A549 (cell line): ENCODE results near the gene IFNL3. TPM values are rescaled to one million over a fixed set of nuclear protein-coding genes. Genes with fewer than 3 reads are reported as not detected.

Experiments used
- ATAC-seq, 2 experiments: fragments of 200-7000 bp in 1 of 2; fragments of >200 bp in 1 of 2; cut with Nextera tagmentation in 1 of 2; cut with Tn5 transposase in 1 of 2; 3 replicates each; pipeline versions ENCODE4 v1.8.0 to v1.9.1; 2018 to 2020; ENCODE audit warnings: mild to moderate bottlenecking in 1 of 2, moderate library complexity in 1 of 2
- CTCF ChIA-PET: fragments of 300-600 bp; sonication (Branson Sonifier 250); formaldehyde crosslinking; extraction: SDS; loops from one replicate; lab custom pipeline; 2021; ENCODE audit warnings: antibody characterized with exemption, inconsistent platforms; lab: Yijun Ruan, JAX
- POLR2A ChIA-PET: fragments of 350-600 bp; formaldehyde crosslinking; extraction: SDS; loops from one replicate; lab custom pipeline; 2021; ENCODE audit warnings: antibody characterized with exemption, inconsistent platforms; lab: Yijun Ruan, JAX
- DNase-seq, 2 experiments: peaks; one replicate each; pipeline versions ENCODE4 v3.0.0 to v3.0.0-alpha.2; 2011 to 2016; ENCODE audit warnings: low read depth in 1 of 2, low spot score in 1 of 2
- FAIRE-seq: peaks from 2 replicates; lab custom pipeline; 2011; peaks lifted over from hg19 to GRCh38; lab: Jason Lieb, UNC
- H3K27ac ChIP-seq, 2 experiments: fragments of >200 bp; sonication (Bioruptor Twin); formaldehyde crosslinking; 3 replicates each; pipeline ENCODE4 v1.5.1; 2016 to 2017
- H3K4me1 ChIP-seq: fragments of >200 bp; sonication (Bioruptor Twin); formaldehyde crosslinking; 3 replicates; pipeline ENCODE4 v1.6.1; 2016
- H3K4me2 ChIP-seq: fragments of >200 bp; sonication (Bioruptor Twin); formaldehyde crosslinking; 3 replicates; pipeline ENCODE4 v1.6.1; 2016
- H3K4me3 ChIP-seq: fragments of >200 bp; sonication (Bioruptor Twin); formaldehyde crosslinking; 3 replicates; pipeline ENCODE4 v1.5.1; 2016
- H3K9me3 ChIP-seq: fragments of >200 bp; sonication (Bioruptor Twin); formaldehyde crosslinking; 3 replicates; pipeline ENCODE4 v1.6.1; 2016
- BCL3 ChIP-seq: fragments of >200 bp; sonication (Bioruptor Twin); formaldehyde crosslinking; IDR thresholded peaks from 3 replicates; pipeline ENCODE4 v1.6.1; 2016
- E2F6 ChIP-seq: IDR thresholded peaks from 2 replicates; pipeline ENCODE4 v1.6.1; 2012; ENCODE audit warnings: low read depth, borderline replicate concordance
- EHF ChIP-seq: fragments of 250-450 bp; sonication (Bioruptor Pico); IDR thresholded peaks from 2 replicates; pipeline ENCODE4 v1.5.0; 2020; ENCODE audit warnings: mild to moderate bottlenecking
- EP300 ChIP-seq, 2 experiments: fragments of >200 bp; sonication (Bioruptor Twin); formaldehyde crosslinking; IDR thresholded peaks; 2 replicates in 1 of 2; 3 replicates in 1 of 2; pipeline ENCODE4 v1.6.1; 2016 to 2017
- ESRRA ChIP-seq: fragments of 150-350 bp; IDR thresholded peaks from 2 replicates; pipeline ENCODE4 v1.6.1; 2014; ENCODE audit warnings: mild to moderate bottlenecking, low read length, borderline replicate concordance
- FOXS1 ChIP-seq: fragments of 250-450 bp; sonication (Bioruptor Pico); IDR thresholded peaks from 2 replicates; pipeline ENCODE4 v1.5.0; 2020; ENCODE audit warnings: mild to moderate bottlenecking, moderate library complexity
- GATA3 ChIP-seq: IDR thresholded peaks from 2 replicates; pipeline ENCODE4 v1.6.1; 2012; ENCODE audit warnings: borderline replicate concordance
- HOXB5 ChIP-seq: fragments of 250-450 bp; sonication (Bioruptor Pico); IDR thresholded peaks from 2 replicates; pipeline ENCODE4 v1.5.0; 2020; ENCODE audit warnings: mild to moderate bottlenecking, moderate library complexity
- JUN ChIP-seq, 2 experiments: fragments of >200 bp; sonication (Bioruptor Twin); formaldehyde crosslinking; IDR thresholded peaks; 2 replicates in 1 of 2; 3 replicates in 1 of 2; pipeline ENCODE4 v1.6.1; 2016 to 2017
- KDM1A ChIP-seq: fragments of 200-600 bp; sonication (generic); IDR thresholded peaks from 2 replicates; pipeline ENCODE4 v1.6.1; 2016; ENCODE audit warnings: low read depth, mild to moderate bottlenecking
- MAFK ChIP-seq: fragments of 450-650 bp; IDR thresholded peaks from 2 replicates; pipeline ENCODE4 v1.6.1; 2014; ENCODE audit not compliant: partially characterized antibody
- MYC ChIP-seq: IDR thresholded peaks from 2 replicates; pipeline ENCODE4 v1.6.1; 2012; ENCODE audit warnings: mild to moderate bottlenecking, inconsistent platforms, low read length, improper control_type of control experiment, borderline replicate concordance
- NPAS2 ChIP-seq: fragments of 250-450 bp; sonication (Bioruptor Pico); IDR thresholded peaks from 2 replicates; pipeline ENCODE4 v1.8.0; 2022; ENCODE audit warnings: mild to moderate bottlenecking, moderate library complexity, borderline replicate concordance
- PBX3 ChIP-seq: IDR thresholded peaks from 2 replicates; pipeline ENCODE4 v1.6.1; 2012
- PHF8 ChIP-seq: fragments of 200-600 bp; sonication (generic); IDR thresholded peaks from 2 replicates; pipeline ENCODE4 v1.6.1; 2016; ENCODE audit warnings: low read depth, mild to moderate bottlenecking, antibody characterized with exemption, moderate library complexity, borderline replicate concordance
- POLR2AphosphoS2 ChIP-seq: conservative IDR thresholded peaks from 2 replicates; pipeline ENCODE4 v1.6.1; 2012; ENCODE audit warnings: low read length, improper control_type of control experiment, inconsistent platforms
- RCOR1 ChIP-seq: fragments of 150-350 bp; IDR thresholded peaks from 2 replicates; pipeline ENCODE4 v1.6.1; 2014; ENCODE audit warnings: antibody characterized with exemption, low read length, low read depth
- RFX5 ChIP-seq: fragments of 450-650 bp; IDR thresholded peaks from 2 replicates; pipeline ENCODE4 v1.7.1; 2014; ENCODE audit warnings: antibody characterized with exemption, mild to moderate bottlenecking, moderate library complexity
- SREBF2 ChIP-seq: fragments of 450-650 bp; IDR thresholded peaks from 2 replicates; pipeline ENCODE4 v1.6.1; 2014; ENCODE audit warnings: mild to moderate bottlenecking, moderate library complexity
- TP53 ChIP-seq: fragments of 250-450 bp; sonication (Bioruptor Pico); IDR thresholded peaks from 2 replicates; pipeline ENCODE4 v1.5.0; 2021; ENCODE audit warnings: mild to moderate bottlenecking, moderate library complexity
- ZC3H11A ChIP-seq: fragments of 450-650 bp; IDR thresholded peaks from 2 replicates; pipeline ENCODE4 v1.6.1; 2014; ENCODE audit warnings: antibody characterized with exemption, mild to moderate bottlenecking
- ZFP36 ChIP-seq: fragments of 450-650 bp; IDR thresholded peaks from 2 replicates; pipeline ENCODE4 v1.6.1; 2014; ENCODE audit warnings: borderline replicate concordance; ENCODE audit not compliant: partially characterized antibody
- ZSCAN20 ChIP-seq: fragments of 250-450 bp; sonication (Bioruptor Pico); IDR thresholded peaks from 2 replicates; pipeline ENCODE4 v1.8.0; 2022; ENCODE audit warnings: mild to moderate bottlenecking, moderate library complexity
- WGBS: methylation state at CpG from one replicate; pipeline ENCODE4 v1.1.6; 2017; ENCODE audit errors: missing lambda C conversion rate; 5-methylcytosine and 5-hydroxymethylcytosine counted together
- polyA plus RNA-seq, 4 experiments: library from polyadenylated mRNA; depleted of rRNA in 3 of 4; stranded (reverse); fragments of >200 nt; fragmentation: RNase III in 1 of 4; extraction: RNeasy Plus Mini Kit Qiagen cat#74134 plus additional on column Dnase treatment in 1 of 4; gene quantifications; 2 replicates in 3 of 4; 3 replicates in 1 of 4; pipeline ENCODE4 v1.2.3, GENCODE V29; 2011 to 2017

The IFNL3 gene
- polyA plus RNA-seq, 2 of the 4 experiments (the other 2 are of a cell fraction) = not detected

- no peak for TF ChIP-seq JUN (IDR thresholded peaks at IDR 0.05)
- TF ChIP-seq GATA3 = no peak
- no peak for TF ChIP-seq BCL3
- TF ChIP-seq SREBF2 = no peak
- TF ChIP-seq ESRRA = no peak
- TF ChIP-seq KDM1A = no peak
- TF ChIP-seq RFX5 = no peak
- no peak for TF ChIP-seq RCOR1
- no peak for TF ChIP-seq EP300 (IDR thresholded peaks at IDR 0.05)
- no peak for TF ChIP-seq HOXB5 (CRISPR knock-in tag)
- TF ChIP-seq FOXS1 (CRISPR knock-in tag) = no peak
- no peak for TF ChIP-seq PHF8
- TF ChIP-seq, all 56 proteins: peak for 0
- FAIRE-seq (no peak), ATAC-seq (no peak), DNase-seq (no peak)
- CTCF ChIA-PET = interaction anchor here (0.6 to 6.3 kb wide), 12 partner anchors 8 to 172 kb away, joined by 3 to 39 read pairs (median 7); no protein-coding TSS in a partner anchor
- Histone ChIP-seq H3K4me3 (no peak within 1 kb of the TSS), H3K9me3 (no peaks in the 10 kb centered on the region), H3K4me1 (peaks cover 44% of the 10 kb centered on the region), H3K4me2 (peak within 1 kb of the TSS; percentile 25), H3K27ac (peak within 1 kb of the TSS in 1 of 2 experiments; percentile 39; a peak in 3 of 6 replicates)
- POLR2A ChIA-PET = no interaction called here
- 80% methylated on average over 51 of the region's 51 CpGs for WGBS
Observed at GRCh38 chr19:39196860-39197562, 47.8 kb downstream of the IFNL3 start, which contains the start of gene NCCRP1. NCCRP1 (plus strand) TSS chr19:39196964; CDS start chr19:39196983, 19 bp downstream.

- no peak overlapping the region for H3K4me2 ChIP-seq
- no peak overlapping the region for H3K4me3 ChIP-seq
- ATAC-seq (no peak), FAIRE-seq (no peak), DNase-seq (no peak)
- peaks cover 44% of the 10 kb centered on the region for H3K4me1 ChIP-seq
- 70% methylated on average over 7 of the region's 7 CpGs for WGBS
- H3K9me3 ChIP-seq = no peaks in the 10 kb centered on the region
- POLR2A ChIA-PET = no interaction called here
- CTCF ChIA-PET = interaction anchor here (0.6 to 6.3 kb wide), 11 partner anchors 9 to 201 kb away, joined by 3 to 39 read pairs (median 7); no protein-coding TSS in a partner anchor
- TF ChIP-seq PBX3 (no peak), ZC3H11A (no peak), MAFK (no peak), MYC (no peak), EHF (CRISPR knock-in tag) (no peak), PHF8 (no peak), E2F6 (no peak)
- peak overlapping the region in 1 of 2 experiments; percentile 13; a peak in 1 of 6 replicates for H3K27ac ChIP-seq
Observed at GRCh38 chr19:39196320-39196719, 48.5 kb downstream of the IFNL3 start.

- peak overlapping the region in 1 of 2 experiments; percentile 27; a peak in 1 of 6 replicates for H3K27ac ChIP-seq
- no peaks in the 10 kb centered on the region for H3K9me3 ChIP-seq
- no peak overlapping the region for H3K4me3 ChIP-seq
- POLR2A ChIA-PET = no interaction called here
- CTCF ChIA-PET = interaction anchor here (0.8 to 6.3 kb wide), 13 partner anchors 8 to 202 kb away, joined by 3 to 39 read pairs (median 7); no protein-coding TSS in a partner anchor
- whole genome bisulfite sequencing = 73% methylated on average over 9 of the region's 9 CpGs
- no peak for FAIRE-seq
- H3K4me2 ChIP-seq = no peak overlapping the region
- TF ChIP-seq ZSCAN20 (CRISPR knock-in tag) (no peak), TP53 (CRISPR knock-in tag) (no peak), NPAS2 (CRISPR knock-in tag) (no peak), EP300 (IDR thresholded peaks at IDR 0.05) (no peak), POLR2AphosphoS2 (no peak), KDM1A (no peak), ZFP36 (no peak)
- DNase-seq = no peak
- no peak for ATAC-seq
- peaks cover 49% of the 10 kb centered on the region for H3K4me1 ChIP-seq
Observed at GRCh38 chr19:39195755-39196154, 49.1 kb downstream of the IFNL3 start.
